ENCODE data around the gene TCERG1L.

DNA sequence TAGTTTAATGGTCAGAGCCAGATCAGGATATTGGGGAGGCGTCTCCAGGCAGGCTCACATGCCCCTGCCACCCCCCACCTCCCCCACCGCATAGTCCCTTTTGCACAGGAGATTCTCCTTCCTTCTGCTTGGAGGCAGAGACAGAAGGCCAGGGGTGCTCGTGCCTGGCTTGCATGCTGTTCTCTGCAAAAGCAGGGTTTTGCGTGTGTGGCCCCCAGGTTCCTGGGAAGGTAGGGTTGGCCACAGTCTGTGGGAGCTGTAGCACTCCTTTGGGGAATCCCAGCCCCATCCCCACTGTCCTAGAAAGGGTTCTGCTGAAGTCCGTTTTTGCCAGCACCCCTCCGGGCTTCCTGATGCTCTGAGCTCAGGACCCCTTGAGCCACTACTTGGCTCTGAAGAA lies 1.9 kb upstream of the TCERG1L start:
- TF ChIP-seq POLR2A (IDR thresholded peaks at IDR 0.05) (no peak), POLR2AphosphoS5 (IDR thresholded peaks at IDR 0.05) (no peak), EP300 (IDR thresholded peaks at IDR 0.05) (no peak)
- TF ChIP-seq, protein P1, sequence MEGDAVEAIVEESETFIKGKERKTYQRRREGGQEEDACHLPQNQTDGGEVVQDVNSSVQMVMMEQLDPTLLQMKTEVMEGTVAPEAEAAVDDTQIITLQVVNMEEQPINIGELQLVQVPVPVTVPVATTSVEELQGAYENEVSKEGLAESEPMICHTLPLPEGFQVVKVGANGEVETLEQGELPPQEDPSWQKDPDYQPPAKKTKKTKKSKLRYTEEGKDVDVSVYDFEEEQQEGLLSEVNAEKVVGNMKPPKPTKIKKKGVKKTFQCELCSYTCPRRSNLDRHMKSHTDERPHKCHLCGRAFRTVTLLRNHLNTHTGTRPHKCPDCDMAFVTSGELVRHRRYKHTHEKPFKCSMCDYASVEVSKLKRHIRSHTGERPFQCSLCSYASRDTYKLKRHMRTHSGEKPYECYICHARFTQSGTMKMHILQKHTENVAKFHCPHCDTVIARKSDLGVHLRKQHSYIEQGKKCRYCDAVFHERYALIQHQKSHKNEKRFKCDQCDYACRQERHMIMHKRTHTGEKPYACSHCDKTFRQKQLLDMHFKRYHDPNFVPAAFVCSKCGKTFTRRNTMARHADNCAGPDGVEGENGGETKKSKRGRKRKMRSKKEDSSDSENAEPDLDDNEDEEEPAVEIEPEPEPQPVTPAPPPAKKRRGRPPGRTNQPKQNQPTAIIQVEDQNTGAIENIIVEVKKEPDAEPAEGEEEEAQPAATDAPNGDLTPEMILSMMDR (IDR thresholded peaks at IDR 0.05): no peak

Data from gastroesophageal sphincter (tissue), 3 donors.